BJ (cell line): Measurements from ENCODE around the gene WDR35. TPM values are rescaled to one million over a fixed set of nuclear protein-coding genes. Genes with fewer than 3 reads are reported as not detected.
A peak's percentile ranks its signal among the peaks of the same experiment; 100 is the strongest.

Experiments
- CTCF ChIA-PET: fragments of 350-600 bp; formaldehyde crosslinking; extraction: SDS; loops from one replicate; lab custom pipeline; 2021; ENCODE audit warnings: antibody characterized with exemption, inconsistent platforms; lab: Yijun Ruan, JAX
- POLR2A ChIA-PET: fragments of 300-600 bp; sonication (Branson Sonifier 250); formaldehyde crosslinking; extraction: SDS; loops from one replicate; lab custom pipeline; 2021; ENCODE audit warnings: antibody characterized with exemption; lab: Charles Lee
- DNase-seq: peaks from one replicate; pipeline ENCODE4 v3.0.0-alpha.2; 2011; ENCODE audit warnings: low read depth
- H3K27me3 ChIP-seq: 2 replicates; pipeline ENCODE4 v1.6.0; 2011; ENCODE audit warnings: low read length; ENCODE audit not compliant: control insufficient read depth, insufficient read depth
- H3K36me3 ChIP-seq: 2 replicates; pipeline ENCODE4 v1.5.1; 2011; ENCODE audit warnings: low read length; ENCODE audit not compliant: control insufficient read depth, insufficient read depth
- H3K4me3 ChIP-seq: 2 replicates; pipeline ENCODE4 v1.5.1; 2011; ENCODE audit warnings: low read depth, mild to moderate bottlenecking, control low read depth, low read length
- polyA minus RNA-seq: library from RNA; depleted of rRNA, polyadenylated mRNA; stranded (reverse); fragments of >200 nt; gene quantifications from 2 replicates; pipeline ENCODE4 v1.2.3, GENCODE V29; 2011; rRNA and poly(A)+ RNA removed
- polyA plus RNA-seq: library from polyadenylated mRNA; depleted of rRNA; stranded (reverse); fragments of >200 nt; gene quantifications from 2 replicates; pipeline ENCODE4 v1.2.3, GENCODE V29; 2011; rRNA removed
- TF ChIP-seq, protein P1 (sequence below): IDR thresholded peaks from 2 replicates; pipeline ENCODE4 v1.5.1; 2011; ENCODE audit warnings: low read depth, mild to moderate bottlenecking, control low read depth, inconsistent platforms, low read length, moderate library complexity; ENCODE audit not compliant: insufficient read depth

WDR35 gene
- polyA plus RNA-seq (2.5 and 5.1 TPM in 2 replicates), polyA minus RNA-seq (3.9 and 4.0 TPM in 2 replicates)

DNA sequence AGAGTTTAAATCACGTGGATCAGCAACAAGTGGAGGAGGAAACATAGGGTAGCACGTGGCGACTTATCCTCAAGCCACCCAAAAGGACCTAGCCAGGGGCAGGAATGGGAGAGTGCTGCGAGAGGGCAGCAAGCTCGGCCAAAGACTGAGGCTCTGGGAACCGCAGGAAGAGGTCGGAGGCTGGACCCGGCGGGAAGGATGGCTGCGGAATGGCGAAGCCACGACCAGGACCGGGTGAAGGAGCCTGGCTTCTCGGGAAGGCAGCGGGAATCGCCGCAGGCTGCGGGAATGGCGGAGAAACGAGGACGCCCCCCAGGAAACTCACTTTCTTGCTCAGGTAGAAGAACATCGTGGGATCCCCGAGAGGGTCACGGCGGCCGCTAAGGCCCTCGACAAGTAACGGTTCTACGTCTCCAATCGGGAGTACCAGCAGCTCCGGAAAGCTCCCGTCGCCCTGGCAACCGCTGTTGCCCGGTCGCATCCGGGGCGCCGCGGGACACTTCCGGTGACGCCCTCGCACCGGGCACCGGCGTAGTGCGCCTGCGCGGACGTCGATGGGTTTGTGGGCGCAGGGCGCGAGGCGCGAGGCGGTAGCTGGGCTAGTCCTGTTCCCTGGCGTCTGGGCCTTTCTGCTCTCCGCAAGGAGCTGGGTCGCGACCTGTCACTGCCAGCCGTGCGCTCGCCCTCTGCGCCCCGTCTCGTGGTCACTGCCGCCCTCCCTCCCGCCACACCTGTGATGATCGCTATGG is at the start of gene WDR35:
TSS of gene WDR35 (minus strand) at position 439 of the 749 bp plus-strand sequence. CDS start at position 349, 90 bp downstream.
- H3K4me3 ChIP-seq = peak within 1 kb of the TSS; percentile 90
- no peaks in the 10 kb centered on the region for H3K36me3 ChIP-seq
- CTCF ChIA-PET = interaction anchor here (1.0 kb wide), 1 partner anchor 337 kb away, joined by 3 read pairs; no protein-coding TSS in a partner anchor
- TF ChIP-seq, protein P1, sequence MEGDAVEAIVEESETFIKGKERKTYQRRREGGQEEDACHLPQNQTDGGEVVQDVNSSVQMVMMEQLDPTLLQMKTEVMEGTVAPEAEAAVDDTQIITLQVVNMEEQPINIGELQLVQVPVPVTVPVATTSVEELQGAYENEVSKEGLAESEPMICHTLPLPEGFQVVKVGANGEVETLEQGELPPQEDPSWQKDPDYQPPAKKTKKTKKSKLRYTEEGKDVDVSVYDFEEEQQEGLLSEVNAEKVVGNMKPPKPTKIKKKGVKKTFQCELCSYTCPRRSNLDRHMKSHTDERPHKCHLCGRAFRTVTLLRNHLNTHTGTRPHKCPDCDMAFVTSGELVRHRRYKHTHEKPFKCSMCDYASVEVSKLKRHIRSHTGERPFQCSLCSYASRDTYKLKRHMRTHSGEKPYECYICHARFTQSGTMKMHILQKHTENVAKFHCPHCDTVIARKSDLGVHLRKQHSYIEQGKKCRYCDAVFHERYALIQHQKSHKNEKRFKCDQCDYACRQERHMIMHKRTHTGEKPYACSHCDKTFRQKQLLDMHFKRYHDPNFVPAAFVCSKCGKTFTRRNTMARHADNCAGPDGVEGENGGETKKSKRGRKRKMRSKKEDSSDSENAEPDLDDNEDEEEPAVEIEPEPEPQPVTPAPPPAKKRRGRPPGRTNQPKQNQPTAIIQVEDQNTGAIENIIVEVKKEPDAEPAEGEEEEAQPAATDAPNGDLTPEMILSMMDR = no peak
- H3K27me3 ChIP-seq = no peaks in the 10 kb centered on the region; the same call in none of the 2 replicates
- DNase-seq = no peak
- POLR2A ChIA-PET = no interaction called here

DNA sequence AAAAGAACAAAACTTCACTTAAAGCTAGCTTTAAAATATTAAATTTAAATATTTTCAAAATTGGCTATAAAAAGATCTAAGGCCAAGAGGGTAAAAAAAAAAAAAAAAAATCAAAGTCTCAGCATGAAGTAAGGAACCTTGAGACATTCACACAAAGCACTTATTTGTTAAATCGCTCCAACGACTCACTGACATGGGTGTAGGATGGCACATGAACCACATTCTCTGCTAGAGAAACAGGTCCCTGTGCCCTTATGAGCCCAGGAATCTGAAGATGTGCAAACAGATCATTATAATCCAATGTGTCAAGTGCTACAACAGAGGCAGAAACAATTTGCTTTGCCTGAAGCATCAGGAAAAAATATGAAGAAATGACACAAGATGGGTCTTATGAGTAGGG is 47.8 kb upstream of the WDR35 start:
- TF ChIP-seq, protein P1 = no peak
- Histone ChIP-seq H3K27me3 (no peaks in the 10 kb centered on the region), H3K4me3 (no peak overlapping the region), H3K36me3 (peaks cover 25% of the 10 kb centered on the region)
- ChIA-PET CTCF (interaction anchor here (1.4 to 1.8 kb wide), 2 partner anchors 22 to 55 kb away, joined by 3 to 6 read pairs; no protein-coding TSS in a partner anchor), POLR2A (no interaction called here)
- no peak for DNase-seq

DNA sequence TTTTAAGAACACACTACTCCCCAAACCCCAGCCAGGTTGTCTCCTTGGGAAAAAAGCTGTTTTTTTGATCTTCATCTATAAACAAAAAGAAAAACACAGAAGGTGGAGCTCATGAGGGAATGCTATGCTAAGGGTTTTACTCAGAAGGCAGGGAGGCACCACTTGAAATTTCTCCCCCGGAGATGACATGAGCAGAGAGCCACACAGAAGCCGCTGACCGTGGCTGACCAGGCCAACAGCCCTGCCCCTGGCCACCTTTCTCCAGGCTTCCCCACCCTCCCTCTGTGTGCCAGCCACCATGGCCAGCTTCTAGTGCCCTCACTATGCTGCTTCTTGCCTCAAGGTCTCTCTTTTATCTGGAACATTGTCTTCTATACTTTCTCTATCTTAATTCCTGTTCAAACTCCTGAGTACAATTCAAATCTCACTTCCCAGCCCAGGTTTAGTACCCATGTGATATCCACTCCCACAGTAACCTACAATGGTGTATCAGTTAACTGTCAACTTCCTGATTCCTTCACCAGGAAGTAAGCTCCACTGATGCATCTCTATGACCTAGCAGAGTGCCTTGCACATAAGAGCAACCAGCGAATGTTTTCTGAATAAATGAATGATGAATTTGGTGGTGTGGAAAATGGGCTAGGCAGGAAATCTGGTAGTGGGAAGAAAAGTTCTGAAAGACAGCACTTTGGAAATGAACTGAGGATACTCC is 46.2 kb upstream of the WDR35 start:
- H3K36me3 ChIP-seq = peaks cover 25% of the 10 kb centered on the region
- TF ChIP-seq, protein P1 = no peak
- no peak overlapping the region for H3K4me3 ChIP-seq
- CTCF ChIA-PET = no interaction called here
- H3K27me3 ChIP-seq = no peaks in the 10 kb centered on the region
- POLR2A ChIA-PET = no interaction called here
- no peak for DNase-seq

DNA sequence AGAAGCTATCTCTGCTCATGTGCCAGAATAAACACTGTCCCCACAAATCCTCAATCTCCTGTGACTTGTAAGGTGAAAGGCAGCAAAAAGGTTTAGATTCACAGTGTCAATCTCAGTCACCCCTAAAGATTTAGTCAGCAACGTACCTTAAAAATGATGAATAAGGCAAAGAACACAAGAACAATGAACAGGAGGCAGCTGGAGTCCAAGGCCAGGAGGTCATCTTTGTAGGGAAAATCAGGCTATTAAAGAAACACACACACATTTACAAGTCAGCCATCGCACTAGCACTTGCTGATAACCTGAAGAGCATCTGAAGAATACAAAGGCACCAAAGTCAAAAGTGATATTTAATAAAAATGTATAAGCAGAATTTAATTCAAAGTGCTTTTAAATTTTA is 44.9 kb upstream of the WDR35 start:
- ChIA-PET POLR2A (no interaction called here), CTCF (interaction anchor here (2.2 kb wide), 1 partner anchor 20 kb away, joined by 11 read pairs; no protein-coding TSS in a partner anchor)
- DNase-seq = no peak
- Histone ChIP-seq H3K27me3 (no peaks in the 10 kb centered on the region), H3K36me3 (peaks cover 26% of the 10 kb centered on the region), H3K4me3 (no peak overlapping the region)
- TF ChIP-seq, protein P1 = no peak

DNA sequence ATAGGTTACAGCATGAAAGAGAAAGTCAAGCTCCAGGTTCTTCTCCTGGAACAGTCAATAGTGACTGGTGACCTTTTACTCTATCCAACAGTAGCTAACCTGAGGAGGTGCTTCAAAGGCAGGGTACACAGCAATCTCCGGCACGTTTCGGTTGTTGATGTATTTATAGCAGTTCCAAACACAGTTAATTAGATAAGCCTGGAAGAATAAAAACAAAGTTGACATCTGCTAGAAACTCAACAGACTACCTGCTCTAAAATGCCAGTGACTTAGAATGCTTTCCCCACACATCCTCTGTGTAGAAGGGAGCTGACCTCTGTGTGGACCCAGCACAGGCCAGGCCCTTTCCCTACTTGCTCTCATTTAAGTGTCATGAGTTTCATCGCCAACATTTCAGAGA is 44.3 kb upstream of the WDR35 start:
- no peak for DNase-seq
- TF ChIP-seq, protein P1 = no peak
- CTCF ChIA-PET = interaction anchor here (0.6 to 2.2 kb wide), 5 partner anchors 10 to 60 kb away, joined by 3 to 11 read pairs (median 3); no protein-coding TSS in a partner anchor
- Histone ChIP-seq H3K27me3 (no peaks in the 10 kb centered on the region), H3K36me3 (peaks cover 25% of the 10 kb centered on the region), H3K4me3 (no peak overlapping the region)
- POLR2A ChIA-PET = no interaction called here
